Neural progenitor cell (in vitro differentiated cells): ENCODE measurements around the gene VPS26A.

ENCODE experiments used
- CTCF ChIP-seq: fragments of 200-600 bp; sonication (generic); IDR thresholded peaks from 2 replicates; pipeline ENCODE4 v1.5.1; 2017; ENCODE audit warnings: antibody characterized with exemption, mild to moderate bottlenecking
- EZH2 ChIP-seq: fragments of 200-600 bp; sonication (generic); IDR thresholded peaks from 2 replicates; pipeline ENCODE4 v1.6.1; 2017; ENCODE audit warnings: antibody characterized with exemption, mild to moderate bottlenecking, moderate library complexity
- EZH2phosphoT487 ChIP-seq: fragments of 200-600 bp; sonication (generic); IDR thresholded peaks from 2 replicates; pipeline ENCODE4 v1.6.1; 2017; ENCODE audit warnings: antibody characterized with exemption

- TF ChIP-seq CTCF (no peak), EZH2phosphoT487 (no peak), EZH2 (no peak)
These were observed 93.3 kb downstream of the VPS26A start for GRCh38 chr10:69217119-69217754.
